OCI-LY3 (cell line): ENCODE results near the gene SLF2.

Experiments
- CTCF ChIP-seq: fragments of 200-600, 300-600 bp; sonication (generic); IDR thresholded peaks from 2 replicates; pipeline ENCODE4 v1.5.1; 2014; ENCODE audit warnings: antibody characterized with exemption, low read length, low read depth
- EZH2phosphoT487 ChIP-seq: fragments of 200-600 bp; shearing (Covaris generic); IDR thresholded peaks from 2 replicates; pipeline ENCODE4 v1.6.1; 2018; ENCODE audit warnings: antibody characterized with exemption, mixed run types, low read depth

GRCh38 chr10:100863433-100863832 lies 49.3 kb upstream of the SLF2 start:
- TF ChIP-seq CTCF (no peak), EZH2phosphoT487 (no peak)
